Mucosa of gallbladder (tissue), 1 donor: ENCODE measurements around the gene KCNMA1. TPM values are rescaled to one million over a fixed set of nuclear protein-coding genes. Genes with fewer than 3 reads are reported as not detected.

Source experiments
- DNase-seq: peaks from one replicate; pipeline ENCODE4 v3.0.0-alpha.2; 2020; ENCODE audit warnings: low spot score
- total RNA-seq: library from RNA; stranded (reverse); gene quantifications from one replicate; pipeline ENCODE4 v1.2.1, GENCODE V29; 2021
- donor health status: DM: no; HTN: no; CAD: no.

The KCNMA1 gene
- total RNA-seq, 1 donor from 2014 or later, result 101 TPM

GRCh38 chr10:77244746-77245145 is 392.9 kb downstream of the KCNMA1 start:
- no peak for DNase-seq

DNA sequence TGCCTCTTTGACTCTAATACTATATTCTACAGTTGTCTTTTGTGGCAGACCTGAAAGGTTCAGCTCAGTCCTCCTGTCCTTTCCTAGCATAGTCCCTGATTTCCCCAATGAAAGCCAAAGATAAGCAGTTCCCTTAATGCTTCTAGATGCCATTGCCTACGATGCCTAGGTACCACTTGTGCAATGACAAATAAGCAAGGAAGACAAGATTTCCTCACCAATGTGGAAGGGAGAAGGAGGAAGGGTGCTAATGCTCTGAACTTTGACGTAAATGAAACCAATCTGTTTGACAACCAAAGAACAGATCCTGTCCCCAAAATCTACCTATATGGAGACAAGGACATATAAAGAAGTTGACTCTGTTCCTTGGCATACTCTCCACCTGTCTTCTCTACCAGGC is 393.3 kb downstream of the KCNMA1 start:
- no peak for DNase-seq

DNA sequence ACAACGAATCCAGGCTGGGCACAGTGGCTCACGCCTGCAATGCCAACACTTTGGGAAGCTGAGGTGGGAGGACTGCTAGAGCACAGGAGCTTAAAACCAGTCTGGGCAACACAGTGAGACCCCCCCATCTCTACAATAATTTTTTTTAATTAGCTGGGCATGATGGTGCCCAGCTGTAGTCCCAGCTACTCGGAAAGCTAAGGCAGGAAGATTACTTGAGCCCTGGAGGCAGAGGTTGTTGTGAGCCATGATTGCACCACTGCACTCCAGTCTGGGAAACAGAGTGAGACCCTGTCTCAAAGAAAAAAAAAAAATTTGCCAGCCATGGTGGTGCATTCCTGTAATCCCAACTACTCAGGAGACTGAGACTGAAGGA is 396.3 kb downstream of the KCNMA1 start:
- DNase-seq, result no peak

GRCh38 chr10:77240706-77241349 is 396.8 kb downstream of the KCNMA1 start:
- no peak for DNase-seq

DNA sequence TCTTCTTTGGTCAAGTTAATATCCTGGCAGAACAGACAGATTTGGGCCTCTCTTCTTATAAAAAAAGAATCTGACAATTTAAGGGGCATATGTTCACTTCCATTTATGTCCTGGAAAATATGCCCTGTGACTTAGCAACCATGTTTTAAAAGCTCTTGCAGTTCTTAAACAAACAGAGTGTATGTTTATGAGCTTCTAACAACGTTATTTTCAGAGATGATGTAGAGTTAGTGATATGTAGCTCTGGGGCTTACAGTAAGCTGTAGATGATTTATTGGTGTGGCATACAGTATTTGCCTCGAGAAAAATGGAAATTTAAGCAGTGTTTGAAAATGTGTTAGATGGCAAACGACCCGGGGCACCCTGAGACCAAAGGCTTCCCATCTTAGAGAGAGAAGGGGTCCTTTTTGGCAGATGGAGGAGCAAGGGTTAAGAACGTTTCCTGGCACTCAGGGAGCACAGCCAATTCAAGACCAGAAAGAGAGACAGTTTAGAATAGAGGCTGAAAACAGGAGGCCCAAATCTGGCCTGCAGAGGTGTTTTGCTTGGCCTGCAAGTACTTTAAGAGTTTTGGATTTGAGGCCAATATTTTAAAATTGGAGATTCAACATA is 397.5 kb downstream of the KCNMA1 start:
- DNase-seq, result no peak

- DNase-seq, result no peak
Observed at GRCh38 chr10:77237120-77237519, 400.5 kb downstream of the KCNMA1 start.

- no peak for DNase-seq
Observed at GRCh38 chr10:77236700-77237099, 400.9 kb downstream of the KCNMA1 start.

- peak; percentile 66 for DNase-seq
Observed at GRCh38 chr10:77236029-77236428, 401.6 kb downstream of the KCNMA1 start.

- DNase-seq, result no peak
Observed at GRCh38 chr10:77234599-77234998, 403.0 kb downstream of the KCNMA1 start.

- no peak for DNase-seq
Observed at GRCh38 chr10:77233466-77233865, 404.1 kb downstream of the KCNMA1 start.

GRCh38 chr10:77231884-77232610 is 405.6 kb downstream of the KCNMA1 start:
- no peak for DNase-seq

- no peak for DNase-seq
Observed at GRCh38 chr10:77231375-77231774, 406.2 kb downstream of the KCNMA1 start.

DNA sequence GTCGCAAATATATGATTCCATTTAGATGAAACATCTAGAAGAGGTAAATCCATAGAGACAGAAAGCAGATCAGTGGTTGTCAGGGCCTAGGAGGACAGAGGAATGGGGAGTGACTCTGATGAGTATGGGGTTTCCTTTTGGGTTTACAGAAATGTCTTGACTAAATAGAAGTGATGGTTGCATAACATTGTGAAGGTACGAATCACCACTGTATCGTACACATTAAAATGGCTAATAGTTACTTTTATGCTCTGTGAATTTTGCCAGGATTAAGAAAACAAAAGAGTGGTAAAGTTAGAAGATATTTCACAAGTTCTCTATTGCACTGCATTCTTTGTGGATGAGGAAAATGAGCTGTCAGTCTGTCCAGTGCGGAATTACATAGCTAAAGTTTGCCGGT is 407.4 kb downstream of the KCNMA1 start:
- no peak for DNase-seq

DNA sequence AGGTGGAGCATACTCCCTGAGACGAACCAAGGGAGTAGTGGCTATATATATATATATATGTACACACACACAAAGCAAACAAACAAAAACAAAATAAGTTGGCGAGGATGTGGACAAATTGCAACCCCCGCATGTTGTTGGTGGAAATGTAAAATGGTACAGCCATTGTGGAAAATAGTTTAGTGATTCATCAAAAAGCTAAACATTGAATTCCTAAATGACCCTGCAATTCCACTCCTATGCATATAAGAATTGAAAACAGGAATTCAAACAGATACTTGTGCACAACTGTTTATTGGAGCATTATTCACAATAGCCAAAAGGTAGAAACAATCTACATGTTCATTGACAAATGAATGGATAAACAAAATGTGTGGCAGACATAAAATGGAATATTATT is 407.9 kb downstream of the KCNMA1 start:
- DNase-seq, result no peak

GRCh38 chr10:77228559-77228958 is 409.0 kb downstream of the KCNMA1 start:
- no peak for DNase-seq

GRCh38 chr10:77226853-77227565 is 410.6 kb downstream of the KCNMA1 start:
- no peak for DNase-seq

DNA sequence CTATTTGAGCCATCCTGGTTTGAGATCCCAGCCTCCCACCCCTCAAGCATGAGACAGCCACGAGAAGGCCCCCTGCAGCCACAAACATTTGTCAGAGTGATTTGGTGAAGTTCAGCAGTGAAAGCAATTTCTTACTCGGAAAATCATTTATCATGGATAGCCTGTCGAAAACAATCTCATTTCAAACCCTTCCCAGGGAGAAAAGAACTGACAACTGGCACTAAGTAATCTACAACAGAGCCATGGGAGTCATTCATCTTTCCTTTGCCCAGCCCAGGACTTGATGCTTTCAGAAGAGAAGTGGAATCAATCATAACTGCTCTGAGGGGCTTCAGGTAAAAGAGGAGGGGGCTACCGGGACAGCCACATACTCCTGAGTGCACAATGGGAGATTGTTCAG is 411.2 kb downstream of the KCNMA1 start:
- DNase-seq, result no peak

DNA sequence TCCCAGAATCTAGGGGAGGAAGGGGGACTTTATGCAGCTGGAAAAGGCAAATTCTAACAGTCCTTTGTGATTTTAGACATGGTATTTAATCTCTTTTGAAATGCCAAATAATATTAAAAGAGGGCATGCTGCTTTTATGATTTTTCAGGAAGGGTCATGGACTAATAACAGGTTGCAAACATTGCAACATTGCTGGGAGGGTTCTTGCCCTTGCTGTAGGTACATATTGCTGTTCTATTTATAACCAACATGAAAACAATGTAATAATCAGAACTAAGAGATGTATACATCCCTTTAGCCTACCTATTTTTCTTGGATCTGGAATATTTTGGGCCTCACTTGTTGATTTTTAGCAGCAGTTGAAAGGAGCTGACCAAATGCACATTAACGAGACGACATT is 411.6 kb downstream of the KCNMA1 start:
- DNase-seq, result no peak

DNA sequence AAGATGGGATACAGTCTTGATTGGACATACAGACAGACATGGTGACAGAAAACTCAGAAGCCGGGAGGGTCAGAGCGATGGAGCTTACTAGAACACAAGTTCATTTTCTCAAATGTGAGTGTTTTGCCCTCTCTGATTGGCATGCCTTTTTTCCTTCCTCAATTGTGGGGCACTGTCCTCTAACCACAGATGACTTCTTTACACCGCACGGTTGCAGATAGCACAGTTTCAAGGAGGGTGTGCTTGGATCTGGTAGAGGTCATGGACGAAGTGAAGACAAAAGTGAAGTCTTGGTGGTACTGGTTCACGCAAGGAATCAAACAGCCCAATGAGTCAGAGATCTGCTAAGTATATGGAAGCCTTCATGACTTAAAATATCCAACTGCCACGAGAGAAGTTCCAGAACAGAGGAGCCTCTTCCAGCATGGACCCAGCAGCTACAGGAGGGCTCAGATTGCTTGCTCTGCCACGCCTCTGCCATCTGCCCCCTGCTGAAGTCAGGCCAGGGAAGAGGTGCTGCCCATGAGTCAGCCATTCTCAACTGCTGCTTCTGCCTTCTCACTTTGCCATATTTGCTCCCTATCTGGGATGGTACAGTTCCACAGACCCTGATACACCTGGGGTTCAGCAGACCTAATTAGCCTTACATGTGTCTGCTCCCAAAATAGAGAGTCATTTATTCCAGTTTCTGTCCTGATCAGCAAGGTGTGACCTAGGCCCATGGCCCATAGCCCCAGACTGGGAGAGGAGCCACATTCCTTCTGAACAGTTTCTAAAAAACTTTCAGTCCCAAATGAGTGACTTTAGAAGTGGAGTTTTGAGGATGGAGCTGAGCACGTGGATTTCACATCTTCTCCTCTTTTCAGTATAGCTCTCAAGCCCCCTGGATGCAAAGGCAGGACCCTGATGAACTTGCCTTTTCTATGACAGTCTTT is 413.8 kb downstream of the KCNMA1 start:
- DNase-seq, result no peak

DNA sequence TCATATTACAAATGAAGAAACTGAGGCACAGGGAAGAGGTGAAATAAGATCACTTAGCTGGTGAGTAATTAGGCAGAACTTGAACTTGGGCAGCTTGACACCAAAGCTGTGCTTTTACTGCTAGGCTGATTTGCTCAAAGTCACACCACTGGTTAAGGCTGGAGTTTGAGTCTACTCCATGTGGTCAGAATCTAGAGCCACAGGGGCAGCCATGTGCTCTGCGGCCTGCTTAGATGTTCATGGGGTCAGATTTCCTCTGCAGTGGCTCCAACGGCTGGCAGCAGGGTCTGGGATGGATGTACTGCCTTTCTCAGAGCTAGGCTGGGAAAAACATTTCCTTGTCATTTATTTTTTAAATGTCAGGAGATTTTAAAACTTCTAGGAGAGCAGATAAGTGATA is 417.5 kb downstream of the KCNMA1 start:
- no peak for DNase-seq

- no peak for DNase-seq
Observed at GRCh38 chr10:77219046-77219445, 418.6 kb downstream of the KCNMA1 start.
